HUDEP-2 (cell line): ENCODE results near the gene FNIP2.
"Not testable (repeated sequence)": the region's sequence is repeated elsewhere in the genome, so short reads cannot be mapped to it uniquely, and the experiment has no call there.

ENCODE experiments used
- DNase-seq, 76 experiments: peaks; one replicate each; lab custom pipeline; 2025; ENCODE audit not compliant: unreplicated experiment in 76 of 76; lab: John Stamatoyannopoulos, UW

Gene FNIP2

GRCh38 chr4:158941895-158942294 lies 173.1 kb downstream of the FNIP2 start:
- DNase-seq: no peak

- DNase-seq: peak in 1 of 76 experiments; percentile 9
Observed at GRCh38 chr4:158945529-158946108, 176.8 kb downstream of the FNIP2 start.

DNA sequence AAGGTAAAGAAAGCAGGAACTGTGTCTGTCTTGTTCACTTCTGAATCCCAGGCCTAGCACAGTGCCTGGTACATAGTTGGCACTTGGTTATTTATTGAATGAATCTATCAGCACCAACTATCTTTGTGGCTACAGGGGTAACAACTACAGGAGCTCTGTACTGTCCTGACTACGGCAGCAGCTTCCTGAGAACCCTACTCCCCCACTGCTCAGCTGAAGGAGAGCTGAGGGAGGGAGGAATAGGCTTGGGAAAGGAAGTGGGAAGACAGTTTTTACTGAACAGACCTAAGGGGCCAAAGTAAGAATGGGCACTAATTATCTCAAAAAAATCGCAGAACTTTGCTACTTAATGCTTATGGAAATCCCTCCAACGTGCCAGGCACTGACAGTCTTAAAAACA lies 178.0 kb downstream of the FNIP2 start:
- DNase-seq: no peak

- no peak for DNase-seq
Observed at GRCh38 chr4:158948071-158948470, 179.2 kb downstream of the FNIP2 start.

GRCh38 chr4:158949099-158949498 lies 180.3 kb downstream of the FNIP2 start:
- peak in 4 of 76 experiments; percentile 1 to 22 (median 11) for DNase-seq

- not testable (repeated sequence) for DNase-seq
Observed at GRCh38 chr4:158952221-158952774, 183.5 kb downstream of the FNIP2 start.

DNA sequence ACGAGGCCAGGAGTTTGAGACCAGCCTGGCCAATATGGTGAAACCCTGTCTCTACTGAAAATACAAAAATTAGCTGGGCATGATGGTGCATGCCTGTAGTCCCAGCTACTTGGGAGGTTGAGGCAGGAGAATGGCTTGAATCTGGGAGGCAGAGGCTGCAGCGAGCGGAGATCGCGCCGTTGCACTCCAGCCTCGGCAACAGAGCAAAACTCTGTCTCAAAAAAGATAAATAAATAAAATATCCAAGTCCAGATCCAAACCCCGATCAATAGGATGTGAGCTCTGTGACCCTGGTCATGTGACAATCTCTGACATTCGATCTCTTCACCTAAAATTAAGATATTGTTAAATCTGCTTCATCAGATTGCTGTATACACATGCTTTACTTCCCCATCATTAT lies 187.5 kb downstream of the FNIP2 start:
- DNase-seq: not testable (repeated sequence)

GRCh38 chr4:158956918-158957317 lies 188.1 kb downstream of the FNIP2 start:
- DNase-seq: not testable (repeated sequence)
